GM21737 (cell line): Measurements from ENCODE around the gene CCDC177.

ENCODE experiments used
- ATAC-seq: cut with Tn5 transposase; IDR thresholded peaks from one replicate; pipeline ENCODE4 v1.9.1; 2021; ENCODE audit warnings: mild to moderate bottlenecking, moderate library complexity; ENCODE audit not compliant: unreplicated experiment

Gene CCDC177

GRCh38 chr14:69532561-69533340 lies 41.9 kb downstream of the CCDC177 start:
- ATAC-seq: no peak

GRCh38 chr14:69531135-69531534 lies 43.5 kb downstream of the CCDC177 start:
- ATAC-seq: no peak

- ATAC-seq: no peak
Observed at GRCh38 chr14:69530095-69530494, 44.6 kb downstream of the CCDC177 start.

- no peak for ATAC-seq
Observed at GRCh38 chr14:69529563-69529962, 45.1 kb downstream of the CCDC177 start.

- no peak for ATAC-seq
Observed at GRCh38 chr14:69528930-69529329, 45.7 kb downstream of the CCDC177 start.

- no peak for ATAC-seq
Observed at GRCh38 chr14:69528143-69528542, 46.5 kb downstream of the CCDC177 start.

- no peak for ATAC-seq
Observed at GRCh38 chr14:69527635-69528034, 47.0 kb downstream of the CCDC177 start.

- no peak for ATAC-seq
Observed at GRCh38 chr14:69525896-69526295, 48.8 kb downstream of the CCDC177 start.

- no peak for ATAC-seq
Observed at GRCh38 chr14:69522026-69522425, 52.6 kb downstream of the CCDC177 start.
